K562 (cell line): ENCODE measurements around the gene SRD5A1.

Experiments used
- SMC3 ChIP-seq: conservative IDR thresholded peaks from 2 replicates; pipeline ENCODE4 v1.6.1; 2011; ENCODE audit warnings: low read depth, low read length, improper control_type of control experiment; ENCODE audit not compliant: insufficient read depth
- ZNF766 ChIP-seq: fragments of 200-800 bp; sonication (Bioruptor generic); conservative IDR thresholded peaks from 2 replicates; pipeline ENCODE4 v1.6.1; 2016; ENCODE audit warnings: missing genetic modification characterization, missing compliant biosample characterization

- no peak for TF ChIP-seq SMC3
- TF ChIP-seq ZNF766 (CRISPR knock-in tag): no peak
Observed at GRCh38 chr5:6686501-6686900, 53.3 kb downstream of the SRD5A1 start.
